Measurements from ENCODE around the gene SLC25A25. TPM values are rescaled to one million over a fixed set of nuclear protein-coding genes. Genes with fewer than 3 reads are reported as not detected.
"Not testable (repeated sequence)": the region's sequence is repeated elsewhere in the genome, so short reads cannot be mapped to it uniquely, and the experiment has no call there.

The SLC25A25 gene
- total RNA-seq: 34.1 and 64.7 TPM in 2 replicates

GRCh38 chr9:128067645-128068385, at the start of gene SLC25A25:
Gene SLC25A25 (plus strand): TSS chr9:128068232. CDS start chr9:128068320, 88 bp downstream.
- peak; percentile 99 for DNase-seq

DNA sequence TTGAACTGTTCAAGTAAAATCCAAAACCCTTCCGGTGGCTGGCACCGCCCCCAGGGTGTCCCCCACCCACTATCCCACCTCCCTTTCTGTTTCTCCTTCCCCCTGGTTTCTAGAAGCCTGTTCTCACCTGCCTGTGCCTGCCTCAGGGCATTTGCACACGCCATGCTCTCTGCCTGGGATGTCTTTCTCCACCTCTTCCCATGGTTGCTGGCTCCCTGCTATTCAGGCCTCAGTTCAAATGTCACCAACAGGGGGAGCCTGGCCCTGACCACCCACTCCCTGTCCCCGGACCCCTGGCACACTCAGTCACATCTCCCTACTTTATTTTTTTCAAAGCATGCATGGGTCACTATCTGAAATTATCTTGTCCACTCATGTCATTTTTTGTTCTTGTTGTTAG, 47.3 kb upstream of the SLC25A25 start:
- no peak for DNase-seq

GRCh38 chr9:128021098-128021497, 46.9 kb upstream of the SLC25A25 start:
- no peak for DNase-seq

- DNase-seq: peak; percentile 45
These were observed 45.1 kb upstream of the SLC25A25 start for GRCh38 chr9:128022886-128023285.

GRCh38 chr9:128023671-128024070, 44.4 kb upstream of the SLC25A25 start:
- peak; percentile 29 for DNase-seq

DNA sequence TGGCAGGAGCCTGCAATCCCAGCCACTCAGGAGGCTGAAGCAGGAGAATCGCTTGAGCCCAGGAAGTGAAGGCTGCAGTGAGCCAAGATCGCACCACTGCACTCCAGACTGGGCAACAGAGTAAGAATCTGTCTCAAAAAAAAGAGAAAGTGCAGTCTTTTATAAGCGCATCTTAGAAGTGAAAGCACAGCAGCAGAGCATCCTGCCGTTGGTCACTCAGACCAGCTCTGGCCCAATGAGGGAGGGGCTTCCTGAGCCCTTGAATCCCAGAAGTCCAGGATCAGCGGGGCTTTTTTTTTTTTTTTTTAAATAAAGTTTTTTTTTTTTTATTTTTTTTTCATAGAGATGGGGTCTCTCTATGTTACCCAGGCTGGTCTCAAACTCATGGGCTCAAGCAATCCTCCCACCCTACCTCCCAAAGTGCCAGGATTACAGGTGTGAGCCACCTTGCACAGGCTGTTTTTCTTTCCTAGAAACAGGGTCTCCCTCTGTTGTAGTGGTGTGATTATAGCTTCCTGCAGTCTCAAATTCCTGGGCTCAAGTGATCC, 43.2 kb upstream of the SLC25A25 start:
- DNase-seq: no peak

DNA sequence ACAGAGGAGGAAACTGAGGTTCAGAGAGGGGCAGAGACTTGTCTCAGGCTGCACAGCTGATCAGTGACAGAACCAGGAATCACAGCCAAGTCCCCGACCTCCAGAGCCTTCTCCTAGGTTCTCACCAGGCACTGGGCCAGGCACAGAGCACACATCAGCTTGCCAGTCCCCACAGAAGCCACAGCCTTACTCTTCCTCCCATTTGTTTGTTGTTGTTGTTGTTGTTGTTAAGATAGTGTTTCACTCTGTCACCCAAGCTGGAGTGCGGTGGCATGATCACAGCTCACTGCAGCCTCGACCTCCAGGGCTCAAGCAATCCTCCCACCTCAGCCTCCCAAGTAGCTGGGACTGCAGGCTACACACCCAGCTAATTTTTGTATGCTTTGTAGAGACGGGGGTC, 42.3 kb upstream of the SLC25A25 start:
- no peak for DNase-seq

GRCh38 chr9:128026255-128026772, 41.7 kb upstream of the SLC25A25 start:
- no peak for DNase-seq

- DNase-seq: peak; percentile 47
These were observed 41.1 kb upstream of the SLC25A25 start for GRCh38 chr9:128026773-128027541.

GRCh38 chr9:128027705-128028104, 40.3 kb upstream of the SLC25A25 start:
- DNase-seq: no peak

GRCh38 chr9:128033609-128034008, 34.4 kb upstream of the SLC25A25 start:
- DNase-seq: no peak

- DNase-seq: peak; percentile 93
These were observed 33.0 kb upstream of the SLC25A25 start for GRCh38 chr9:128034821-128035652.

DNA sequence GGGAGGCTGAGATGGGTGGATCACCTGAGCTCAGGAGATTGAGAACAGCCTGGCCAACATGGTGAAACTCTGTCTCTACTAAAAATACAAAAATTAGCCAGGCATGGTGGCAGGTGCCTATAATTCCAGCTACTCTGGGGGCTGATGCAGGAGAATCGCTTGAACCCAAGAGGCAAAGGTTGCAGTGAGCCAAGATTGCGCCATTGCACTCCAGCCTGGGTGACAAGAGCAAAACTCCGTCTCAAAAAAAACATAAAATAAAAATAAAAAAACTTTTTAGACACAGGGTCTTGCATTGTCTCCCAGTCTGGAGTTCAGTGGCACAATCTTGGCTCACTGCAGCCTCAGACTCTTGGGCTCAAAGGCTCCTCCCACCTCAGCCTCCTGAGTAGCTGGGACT, 31.5 kb upstream of the SLC25A25 start:
- not testable (repeated sequence) for DNase-seq

DNA sequence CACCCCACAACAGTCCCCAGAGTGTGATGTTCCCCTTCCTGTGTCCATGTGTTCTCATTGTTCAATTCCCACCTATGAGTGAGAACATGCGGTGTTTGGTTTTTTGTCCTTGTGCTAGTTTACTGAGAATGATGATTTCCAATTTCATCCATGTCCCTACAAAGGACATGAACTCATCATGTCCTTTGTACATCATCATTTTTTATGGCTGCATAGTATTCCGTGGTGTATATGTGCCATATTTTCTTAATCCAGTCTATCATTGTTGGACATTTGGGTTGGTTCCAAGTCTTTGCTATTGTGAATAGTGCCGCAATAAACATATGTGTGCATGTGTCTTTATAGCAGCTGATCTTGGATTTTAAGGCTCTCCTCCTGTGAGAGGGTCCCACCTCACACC, 27.2 kb upstream of the SLC25A25 start:
- not testable (repeated sequence) for DNase-seq

DNA sequence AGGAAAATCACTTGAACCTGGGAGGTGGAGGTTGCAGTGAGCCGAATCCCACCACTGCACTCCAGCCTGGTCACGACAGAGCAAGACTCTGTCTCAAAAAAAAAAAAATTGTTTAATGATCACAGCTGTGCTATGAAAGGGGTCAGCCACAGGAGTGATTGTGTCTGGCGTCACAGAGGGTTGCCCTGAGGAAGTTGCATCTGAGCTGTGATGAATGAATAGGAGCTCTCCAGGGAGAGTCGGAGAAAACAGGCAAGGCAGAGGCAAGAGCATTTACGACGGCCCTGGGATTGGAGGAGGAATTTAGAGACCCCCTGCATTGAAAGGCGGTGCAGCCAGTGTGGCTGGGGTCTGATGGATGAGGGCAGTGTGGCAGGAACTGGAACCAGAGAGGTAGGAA, 26.0 kb upstream of the SLC25A25 start:
- no peak for DNase-seq

DNA sequence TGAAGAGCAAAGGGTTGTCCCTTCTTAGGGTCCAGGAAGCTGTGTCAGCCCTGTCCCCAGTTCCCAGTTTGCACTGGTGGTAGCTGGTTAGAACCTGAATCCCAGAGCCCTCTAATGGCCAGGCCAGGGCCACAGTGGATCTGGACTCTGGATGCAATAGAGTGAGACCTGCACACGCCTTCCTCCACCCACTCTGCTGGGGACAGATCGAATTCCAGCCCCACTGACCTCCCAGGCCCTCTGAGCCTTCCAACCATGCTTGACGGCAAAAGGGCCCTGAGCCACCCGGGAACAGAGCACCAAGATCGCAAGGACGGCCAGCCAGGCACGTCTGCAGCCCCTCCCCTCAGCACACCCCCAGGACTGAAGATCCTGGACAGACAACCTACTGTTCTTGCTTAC, 24.6 kb upstream of the SLC25A25 start:
- no peak for DNase-seq

DNA sequence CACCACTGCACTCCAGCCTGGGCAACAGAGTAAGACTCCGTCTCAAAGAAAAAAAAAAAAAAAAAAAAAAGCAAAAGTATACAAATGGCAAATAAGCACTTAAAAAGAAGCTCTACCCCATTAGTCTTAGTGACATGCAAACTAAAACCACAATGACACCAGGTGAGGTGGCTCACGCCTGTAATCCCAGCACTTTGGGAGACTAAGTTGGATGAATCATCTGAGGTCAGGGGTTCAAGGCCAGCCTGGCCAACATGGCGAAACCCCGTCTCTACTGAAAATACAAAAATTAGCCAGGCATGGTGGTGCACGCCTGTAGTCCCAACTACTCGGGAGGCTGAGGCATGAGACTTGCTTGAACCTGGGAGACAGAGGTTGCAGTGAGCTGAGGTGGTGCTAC, 22.6 kb upstream of the SLC25A25 start:
- DNase-seq: not testable (repeated sequence)

- no peak for DNase-seq
These were observed 22.2 kb upstream of the SLC25A25 start for GRCh38 chr9:128045831-128046230.

- no peak for DNase-seq
These were observed 20.8 kb upstream of the SLC25A25 start for GRCh38 chr9:128047231-128047630.

DNA sequence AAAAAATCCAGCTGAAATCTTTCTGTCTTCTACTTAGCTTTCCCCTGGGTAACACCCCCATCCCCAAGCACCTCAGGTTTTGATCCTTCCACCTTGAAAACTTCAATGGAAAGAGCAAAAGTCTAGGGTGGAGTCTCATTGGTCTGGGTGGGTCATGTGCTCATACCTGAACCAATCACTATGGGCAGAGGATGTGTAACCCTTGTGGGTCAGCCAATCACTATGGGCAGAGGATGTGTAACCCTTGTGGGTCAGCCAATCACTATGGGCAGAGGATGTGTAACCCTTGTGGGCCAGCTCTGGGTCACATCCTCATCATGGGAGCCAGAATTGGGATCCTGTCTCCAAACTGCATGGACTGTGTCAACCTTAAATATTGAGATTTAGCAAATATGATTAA, 19.4 kb upstream of the SLC25A25 start:
- no peak for DNase-seq

GRCh38 chr9:128049843-128050242, 18.2 kb upstream of the SLC25A25 start:
- DNase-seq: no peak

DNA sequence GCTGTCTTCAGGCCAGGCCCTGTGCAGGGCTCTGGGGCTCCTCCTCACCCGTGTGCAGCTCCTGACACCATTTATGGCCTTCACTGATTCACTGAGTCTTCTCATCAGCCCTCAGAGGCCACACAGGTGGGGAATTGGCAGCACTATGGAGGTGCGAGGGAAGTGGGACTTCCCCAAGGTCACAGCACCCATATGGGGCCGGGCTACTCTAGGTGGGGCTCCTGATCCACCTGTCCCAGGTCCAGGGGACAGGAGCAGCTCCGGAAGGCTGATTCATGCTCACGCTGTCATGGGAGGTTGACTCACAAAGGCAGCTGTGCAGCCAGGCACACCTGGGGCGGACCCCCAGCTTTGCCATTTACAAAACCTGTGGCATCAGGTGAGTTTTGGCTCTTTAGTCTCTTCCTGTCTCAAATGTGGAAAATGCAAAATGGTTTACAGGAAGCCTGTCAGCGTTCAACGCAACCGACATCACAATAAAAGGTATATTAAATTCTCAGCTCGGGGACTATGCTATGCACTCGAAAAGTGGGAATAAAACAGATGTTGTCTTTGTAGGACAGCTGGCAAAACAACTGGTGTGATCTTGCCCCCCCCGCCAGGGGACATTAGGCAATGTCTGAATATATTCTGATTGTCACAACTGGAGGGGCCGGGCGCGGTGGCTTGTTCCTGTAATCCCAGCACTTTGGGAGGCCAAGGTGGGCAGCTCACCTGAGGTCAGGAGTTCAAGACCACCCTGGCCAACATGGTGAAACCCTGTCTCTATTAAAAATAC, 15.9 kb upstream of the SLC25A25 start:
- no peak for DNase-seq

Measured in dermis blood vessel endothelial cell (primary cell).